ENCODE measurements around the gene KDELR1.
A peak's percentile ranks its signal among the peaks of the same experiment; 100 is the strongest.

KDELR1 gene

DNA sequence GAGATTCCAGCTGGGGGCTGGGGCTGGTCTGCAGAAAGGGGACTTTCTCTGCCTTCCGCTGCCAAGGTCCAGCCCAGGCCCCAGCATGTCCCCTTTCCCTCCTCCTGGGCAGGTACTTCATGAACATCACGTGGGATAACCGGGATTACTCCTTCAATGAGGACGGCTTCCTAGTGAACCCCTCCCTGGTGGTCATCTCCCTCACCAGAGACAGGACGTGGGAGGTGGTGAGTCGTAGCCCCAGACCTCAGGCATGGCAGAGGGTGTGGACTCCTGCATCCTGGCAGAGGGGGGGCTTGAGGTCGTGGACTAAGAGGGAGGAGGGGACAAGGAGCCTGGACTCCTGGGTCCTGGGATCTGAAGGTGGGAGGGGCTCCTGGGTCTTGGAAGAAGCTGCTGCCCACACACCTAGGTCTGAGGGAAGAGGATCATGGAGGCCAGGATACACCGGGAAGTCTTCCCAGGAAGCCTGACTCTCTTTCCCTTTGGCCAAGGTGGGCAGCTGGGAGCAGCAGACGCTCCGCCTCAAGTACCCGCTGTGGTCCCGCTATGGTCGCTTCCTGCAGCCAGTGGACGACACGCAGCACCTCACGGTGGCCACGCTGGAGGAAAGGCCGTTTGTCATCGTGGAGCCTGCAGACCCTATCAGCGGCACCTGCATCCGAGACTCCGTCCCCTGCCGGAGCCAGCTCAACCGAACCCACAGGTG lies 22.7 kb upstream of the KDELR1 start:
- no peaks in the 10 kb centered on the region for H3K9me3 ChIP-seq (ENCODE audit: control insufficient read depth, low read depth, low read length)
- H3K36me3 ChIP-seq (ENCODE audit: control insufficient read depth, low read depth, low read length): no peaks in the 10 kb centered on the region
- H3K4me1 ChIP-seq (ENCODE audit: control insufficient read depth, low read depth, low read length): peaks cover 6% of the 10 kb centered on the region
- H3K4me3 ChIP-seq (ENCODE audit: low read length): peak overlapping the region; percentile 59
- H3K27me3 ChIP-seq (ENCODE audit: control insufficient read depth, insufficient read depth, low read length): no peaks in the 10 kb centered on the region
- H3K9ac ChIP-seq (ENCODE audit: low read length): peak overlapping the region; percentile 32
- H3K27ac ChIP-seq (ENCODE audit: low read length): no peak overlapping the region

DNA sequence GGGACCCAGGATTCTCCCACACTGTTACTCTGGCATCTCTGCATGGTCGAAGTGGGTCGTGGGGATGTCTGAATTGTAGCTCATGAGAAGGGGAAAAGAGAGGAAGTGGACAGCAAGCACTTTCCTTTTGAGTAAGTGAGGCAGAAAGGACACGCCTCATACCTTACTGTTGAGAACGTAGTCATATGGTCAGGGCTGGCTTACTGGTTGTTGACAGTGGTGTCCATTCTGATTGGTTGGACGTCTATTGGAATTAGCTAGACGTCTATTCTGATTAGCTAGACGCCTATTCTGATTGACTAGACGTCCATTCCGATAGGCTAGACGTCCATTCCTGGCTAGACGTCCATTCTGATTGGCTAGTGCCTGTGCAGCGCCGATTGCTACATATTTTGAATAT lies 14.5 kb upstream of the KDELR1 start:
- no peak overlapping the region for H3K9ac ChIP-seq (ENCODE audit: low read length)
- H3K4me1 ChIP-seq (ENCODE audit: control insufficient read depth, low read depth, low read length): peaks cover 14% of the 10 kb centered on the region
- no peaks in the 10 kb centered on the region for H3K27me3 ChIP-seq (ENCODE audit: control insufficient read depth, insufficient read depth, low read length)
- no peaks in the 10 kb centered on the region for H3K9me3 ChIP-seq (ENCODE audit: control insufficient read depth, low read depth, low read length)
- no peaks in the 10 kb centered on the region for H3K36me3 ChIP-seq (ENCODE audit: control insufficient read depth, low read depth, low read length)
- no peak overlapping the region for H3K4me3 ChIP-seq (ENCODE audit: low read length)
- H3K27ac ChIP-seq (ENCODE audit: low read length): no peak overlapping the region

DNA sequence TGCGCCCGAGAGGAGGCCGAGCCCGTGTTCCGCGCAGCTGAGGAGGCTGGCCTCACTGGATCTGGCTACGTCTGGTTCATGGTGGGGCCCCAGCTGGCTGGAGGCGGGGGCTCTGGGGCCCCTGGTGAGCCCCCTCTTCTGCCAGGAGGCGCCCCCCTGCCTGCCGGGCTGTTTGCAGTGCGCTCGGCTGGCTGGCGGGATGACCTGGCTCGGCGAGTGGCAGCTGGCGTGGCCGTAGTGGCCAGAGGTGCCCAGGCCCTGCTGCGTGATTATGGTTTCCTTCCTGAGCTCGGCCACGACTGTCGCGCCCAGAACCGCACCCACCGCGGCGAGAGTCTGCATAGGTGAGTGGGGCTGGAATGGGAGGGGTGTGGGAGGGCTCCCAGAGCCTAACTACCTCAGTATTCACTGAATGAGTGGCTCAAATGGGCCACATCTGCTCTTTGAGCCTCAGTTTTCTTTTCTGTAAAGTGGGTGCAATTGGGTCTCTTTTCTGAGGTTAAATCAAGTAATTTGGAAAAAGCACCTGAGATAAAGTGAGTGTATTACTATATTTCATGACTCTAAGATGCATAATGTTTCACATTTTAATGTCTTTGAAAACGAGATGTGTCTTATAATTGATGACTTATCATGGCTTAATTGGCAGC lies 13.8 kb upstream of the KDELR1 start:
- H3K27me3 ChIP-seq (ENCODE audit: control insufficient read depth, insufficient read depth, low read length): no peaks in the 10 kb centered on the region
- no peak overlapping the region for H3K9ac ChIP-seq (ENCODE audit: low read length)
- H3K9me3 ChIP-seq (ENCODE audit: control insufficient read depth, low read depth, low read length): no peaks in the 10 kb centered on the region
- H3K4me3 ChIP-seq (ENCODE audit: low read length): no peak overlapping the region
- no peak overlapping the region for H3K27ac ChIP-seq (ENCODE audit: low read length)
- peaks cover 15% of the 10 kb centered on the region for H3K4me1 ChIP-seq (ENCODE audit: control insufficient read depth, low read depth, low read length)
- no peaks in the 10 kb centered on the region for H3K36me3 ChIP-seq (ENCODE audit: control insufficient read depth, low read depth, low read length)

DNA sequence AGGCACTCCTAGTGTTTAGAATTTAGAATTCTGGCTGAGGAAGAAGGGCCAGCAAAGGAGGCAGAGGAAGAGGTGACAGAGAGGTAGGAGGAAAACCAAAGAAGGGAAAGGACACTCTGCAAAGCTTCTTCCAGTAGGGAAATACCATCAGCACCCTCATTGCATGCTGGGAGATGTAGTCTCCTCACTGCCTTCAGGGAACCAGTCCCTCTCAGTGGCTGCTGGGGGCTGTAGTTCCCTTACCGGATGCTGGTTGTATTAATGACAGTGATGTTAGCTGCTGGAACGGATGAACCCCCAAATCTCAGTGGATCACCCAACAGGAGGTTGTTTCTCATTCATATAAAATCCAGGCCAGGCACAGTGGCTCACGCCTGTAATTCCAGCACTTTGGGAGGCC lies 12.3 kb upstream of the KDELR1 start:
- peaks cover 22% of the 10 kb centered on the region for H3K4me1 ChIP-seq (ENCODE audit: control insufficient read depth, low read depth, low read length)
- no peaks in the 10 kb centered on the region for H3K9me3 ChIP-seq (ENCODE audit: control insufficient read depth, low read depth, low read length)
- no peaks in the 10 kb centered on the region for H3K36me3 ChIP-seq (ENCODE audit: control insufficient read depth, low read depth, low read length)
- H3K27ac ChIP-seq (ENCODE audit: low read length): no peak overlapping the region
- no peaks in the 10 kb centered on the region for H3K27me3 ChIP-seq (ENCODE audit: control insufficient read depth, insufficient read depth, low read length)
- H3K4me3 ChIP-seq (ENCODE audit: low read length): no peak overlapping the region
- H3K9ac ChIP-seq (ENCODE audit: low read length): no peak overlapping the region

DNA sequence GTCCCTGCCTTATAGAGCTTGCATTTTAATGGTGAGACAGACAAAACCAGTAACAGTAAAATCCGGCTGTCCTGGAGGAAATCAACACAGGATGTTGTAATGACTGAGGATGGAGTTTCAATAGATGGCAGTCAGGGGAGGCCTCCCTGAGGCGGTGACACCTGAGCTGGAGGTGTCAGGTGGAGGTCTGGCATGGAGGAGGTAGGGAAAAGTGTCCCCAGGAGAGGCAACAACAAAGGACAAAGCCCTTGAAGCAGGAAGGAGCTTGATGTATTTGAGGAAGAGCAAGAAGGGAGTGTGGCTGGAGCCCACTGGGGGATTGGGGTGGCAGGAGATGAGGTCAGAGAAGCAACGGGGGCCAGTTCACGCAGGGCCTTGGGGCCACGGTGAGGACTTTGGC lies 9.9 kb upstream of the KDELR1 start:
- Histone ChIP-seq H3K9ac (ENCODE audit: low read length) (peak overlapping the region; percentile 33), H3K4me3 (ENCODE audit: low read length) (no peak overlapping the region), H3K27ac (ENCODE audit: low read length) (peak overlapping the region; percentile 74), H3K27me3 (ENCODE audit: control insufficient read depth, insufficient read depth, low read length) (peaks cover 20% of the 10 kb centered on the region), H3K36me3 (ENCODE audit: control insufficient read depth, low read depth, low read length) (no peaks in the 10 kb centered on the region), H3K4me1 (ENCODE audit: control insufficient read depth, low read depth, low read length) (peaks cover 27% of the 10 kb centered on the region), H3K9me3 (ENCODE audit: control insufficient read depth, low read depth, low read length) (no peaks in the 10 kb centered on the region)

DNA sequence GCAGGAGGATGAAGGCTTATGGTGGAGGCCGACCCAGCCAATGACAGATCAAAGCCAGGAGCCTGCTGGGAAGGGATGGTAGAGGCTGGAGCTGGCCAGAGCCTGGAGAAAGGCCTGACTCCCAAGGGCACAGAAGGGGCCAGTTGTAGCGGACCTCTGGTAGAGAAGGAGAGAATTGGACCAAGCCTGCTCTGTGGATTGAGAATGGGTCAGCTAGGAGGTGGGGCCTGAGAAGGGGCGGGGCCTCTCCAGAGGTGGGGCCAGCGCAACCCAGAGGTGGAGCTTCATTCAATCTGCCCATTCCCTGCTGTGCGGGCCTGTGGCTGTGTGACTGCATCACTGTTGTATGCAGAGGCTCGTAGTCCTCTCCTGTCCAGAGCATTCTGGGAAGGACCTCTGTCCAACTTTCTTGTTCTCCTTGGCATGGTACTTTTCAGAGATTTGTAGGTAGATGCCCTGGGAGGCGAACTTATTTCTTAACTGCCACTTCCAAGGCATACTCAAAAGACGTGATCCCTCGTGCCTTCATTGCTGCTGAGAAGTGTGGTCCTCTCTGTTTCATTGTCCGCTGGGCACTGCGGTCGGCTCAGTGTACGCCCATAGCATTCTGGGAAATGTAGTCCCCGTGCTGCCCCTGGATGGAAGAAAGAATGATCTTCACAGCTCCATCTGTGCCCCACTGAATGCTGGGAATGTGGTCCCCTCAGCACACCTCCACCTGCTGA lies 8.8 kb upstream of the KDELR1 start:
- Histone ChIP-seq H3K9ac (ENCODE audit: low read length) (no peak overlapping the region), H3K4me1 (ENCODE audit: control insufficient read depth, low read depth, low read length) (peaks cover 34% of the 10 kb centered on the region), H3K4me3 (ENCODE audit: low read length) (peak overlapping the region; percentile 34), H3K36me3 (ENCODE audit: control insufficient read depth, low read depth, low read length) (no peaks in the 10 kb centered on the region), H3K27me3 (ENCODE audit: control insufficient read depth, insufficient read depth, low read length) (peaks cover 31% of the 10 kb centered on the region), H3K9me3 (ENCODE audit: control insufficient read depth, low read depth, low read length) (no peaks in the 10 kb centered on the region), H3K27ac (ENCODE audit: low read length) (no peak overlapping the region)

DNA sequence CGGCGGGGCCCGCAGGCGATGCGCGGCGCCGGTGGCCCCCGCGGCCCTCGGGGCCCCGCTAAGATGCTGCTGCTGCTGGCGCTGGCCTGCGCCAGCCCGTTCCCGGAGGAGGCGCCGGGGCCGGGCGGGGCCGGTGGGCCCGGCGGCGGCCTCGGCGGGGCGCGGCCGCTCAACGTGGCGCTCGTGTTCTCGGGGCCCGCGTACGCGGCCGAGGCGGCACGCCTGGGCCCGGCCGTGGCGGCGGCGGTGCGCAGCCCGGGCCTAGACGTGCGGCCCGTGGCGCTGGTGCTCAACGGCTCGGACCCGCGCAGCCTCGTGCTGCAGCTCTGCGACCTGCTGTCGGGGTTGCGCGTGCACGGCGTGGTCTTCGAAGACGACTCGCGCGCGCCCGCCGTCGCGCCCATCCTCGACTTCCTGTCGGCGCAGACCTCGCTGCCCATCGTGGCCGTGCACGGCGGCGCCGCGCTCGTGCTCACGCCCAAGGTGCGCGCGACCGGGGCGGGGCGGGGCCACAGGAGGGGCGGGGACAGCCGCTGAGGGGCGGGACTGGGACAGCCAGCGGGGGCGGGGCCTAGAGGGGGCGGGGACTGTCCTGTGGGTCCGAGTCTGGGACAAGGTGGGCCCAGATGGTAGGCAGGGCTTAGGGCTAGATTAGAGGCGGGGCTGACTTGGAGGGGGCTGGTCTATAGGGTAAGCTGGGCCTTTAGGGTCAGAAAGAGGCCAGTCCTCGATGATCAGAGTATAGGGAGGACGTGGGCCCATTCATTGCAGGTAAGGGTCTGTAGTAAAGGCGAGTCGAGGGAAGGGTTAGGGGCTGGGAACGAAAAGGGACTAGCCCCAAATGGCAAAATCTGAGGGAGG lies 7.3 kb upstream of the KDELR1 start:
- Histone ChIP-seq H3K4me1 (ENCODE audit: control insufficient read depth, low read depth, low read length) (peaks cover 40% of the 10 kb centered on the region), H3K36me3 (ENCODE audit: control insufficient read depth, low read depth, low read length) (no peaks in the 10 kb centered on the region), H3K9me3 (ENCODE audit: control insufficient read depth, low read depth, low read length) (no peaks in the 10 kb centered on the region), H3K27ac (ENCODE audit: low read length) (no peak overlapping the region), H3K4me3 (ENCODE audit: low read length) (peak overlapping the region; percentile 55), H3K27me3 (ENCODE audit: control insufficient read depth, insufficient read depth, low read length) (peaks cover 46% of the 10 kb centered on the region), H3K9ac (ENCODE audit: low read length) (peak overlapping the region; percentile 42)

DNA sequence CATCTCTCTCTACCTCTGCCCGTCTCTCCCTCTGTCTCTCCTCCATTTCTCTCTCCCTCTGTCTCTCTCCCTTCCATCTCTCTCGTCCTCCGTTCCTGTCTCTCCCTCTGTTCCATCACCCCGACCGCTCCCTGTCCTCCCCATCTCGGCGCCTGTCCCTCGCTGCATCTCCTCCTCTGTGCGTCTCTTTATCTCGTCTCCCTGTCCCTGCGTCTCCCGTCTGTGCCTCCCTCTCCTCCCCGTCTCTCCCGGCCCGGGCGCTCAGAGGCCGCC lies 6.7 kb upstream of the KDELR1 start:
- H3K27me3 ChIP-seq (ENCODE audit: control insufficient read depth, insufficient read depth, low read length): peaks cover 52% of the 10 kb centered on the region
- H3K4me3 ChIP-seq (ENCODE audit: low read length): peak overlapping the region; percentile 55
- H3K9me3 ChIP-seq (ENCODE audit: control insufficient read depth, low read depth, low read length): no peaks in the 10 kb centered on the region
- H3K36me3 ChIP-seq (ENCODE audit: control insufficient read depth, low read depth, low read length): no peaks in the 10 kb centered on the region
- H3K9ac ChIP-seq (ENCODE audit: low read length): peak overlapping the region; percentile 42
- H3K4me1 ChIP-seq (ENCODE audit: control insufficient read depth, low read depth, low read length): peaks cover 39% of the 10 kb centered on the region
- H3K27ac ChIP-seq (ENCODE audit: low read length): no peak overlapping the region

DNA sequence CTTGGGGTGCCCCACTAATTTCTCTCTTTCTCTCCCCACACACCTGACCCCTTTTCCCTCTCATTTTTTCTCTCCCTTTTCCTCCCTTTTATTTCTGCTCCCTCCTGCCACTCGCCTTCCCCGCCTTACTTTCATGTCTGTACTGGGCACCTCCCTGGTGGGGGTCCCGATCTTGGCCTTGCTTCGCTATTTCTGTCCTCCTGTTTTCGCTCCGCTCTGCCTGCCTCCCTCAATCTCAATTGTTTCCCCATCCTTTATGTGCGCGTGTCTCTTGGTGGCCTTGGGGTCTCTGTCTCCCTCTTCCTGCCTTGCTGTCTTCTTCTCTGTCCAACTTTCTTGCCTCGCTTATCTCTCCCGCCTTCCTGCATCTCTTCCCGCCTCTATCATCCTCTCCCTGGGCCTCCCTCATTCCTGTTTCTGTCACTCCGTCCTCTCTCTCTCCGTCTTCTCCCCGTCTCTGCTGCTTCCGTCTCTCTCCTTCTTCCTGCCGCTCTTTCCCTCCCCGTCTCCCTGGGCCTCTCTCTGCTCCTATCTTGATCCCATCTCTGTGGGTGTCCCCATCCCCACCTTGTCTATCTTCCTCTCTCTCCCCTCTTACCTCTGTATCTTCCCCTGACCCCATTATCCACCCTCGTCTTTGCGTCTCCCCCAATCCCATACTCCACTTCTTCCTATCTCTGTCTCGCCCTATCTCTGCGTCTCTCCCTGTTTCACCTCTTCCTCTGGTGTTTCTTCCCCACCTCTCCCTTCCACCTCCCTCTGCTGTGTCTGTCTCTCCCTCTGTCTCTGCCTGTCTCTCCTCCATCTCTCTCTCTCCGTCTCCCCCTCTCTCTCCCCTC lies 6.1 kb upstream of the KDELR1 start:
- Histone ChIP-seq H3K4me3 (ENCODE audit: low read length) (peak overlapping the region; percentile 55), H3K9me3 (ENCODE audit: control insufficient read depth, low read depth, low read length) (no peaks in the 10 kb centered on the region), H3K4me1 (ENCODE audit: control insufficient read depth, low read depth, low read length) (peaks cover 40% of the 10 kb centered on the region), H3K27ac (ENCODE audit: low read length) (no peak overlapping the region), H3K27me3 (ENCODE audit: control insufficient read depth, insufficient read depth, low read length) (peaks cover 58% of the 10 kb centered on the region), H3K9ac (ENCODE audit: low read length) (peak overlapping the region; percentile 42), H3K36me3 (ENCODE audit: control insufficient read depth, low read depth, low read length) (no peaks in the 10 kb centered on the region)

DNA sequence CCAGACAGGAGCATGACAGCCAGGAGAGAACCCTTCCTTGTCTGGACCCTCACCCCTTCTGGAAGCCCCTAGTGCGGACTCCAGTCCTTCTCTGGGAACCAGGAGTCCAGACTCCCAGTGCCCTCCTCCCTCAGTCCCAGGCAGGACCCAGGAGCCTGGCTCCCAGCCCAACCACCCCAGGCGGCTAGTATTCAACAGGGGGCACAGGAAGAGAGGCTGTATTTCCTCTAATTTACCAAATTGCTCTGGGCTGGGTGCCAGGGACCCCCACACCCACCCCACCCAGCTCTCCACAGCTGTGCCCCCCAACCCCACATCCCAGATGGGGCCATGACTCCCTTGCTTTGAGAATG lies 5.4 kb upstream of the KDELR1 start:
- Histone ChIP-seq H3K9me3 (ENCODE audit: control insufficient read depth, low read depth, low read length) (no peaks in the 10 kb centered on the region), H3K27ac (ENCODE audit: low read length) (no peak overlapping the region), H3K27me3 (ENCODE audit: control insufficient read depth, insufficient read depth, low read length) (peaks cover 61% of the 10 kb centered on the region), H3K36me3 (ENCODE audit: control insufficient read depth, low read depth, low read length) (no peaks in the 10 kb centered on the region), H3K4me1 (ENCODE audit: control insufficient read depth, low read depth, low read length) (peaks cover 40% of the 10 kb centered on the region), H3K4me3 (ENCODE audit: low read length) (no peak overlapping the region), H3K9ac (ENCODE audit: low read length) (no peak overlapping the region)
